Measurements from ENCODE around the gene NOL4.

Gene NOL4

DNA sequence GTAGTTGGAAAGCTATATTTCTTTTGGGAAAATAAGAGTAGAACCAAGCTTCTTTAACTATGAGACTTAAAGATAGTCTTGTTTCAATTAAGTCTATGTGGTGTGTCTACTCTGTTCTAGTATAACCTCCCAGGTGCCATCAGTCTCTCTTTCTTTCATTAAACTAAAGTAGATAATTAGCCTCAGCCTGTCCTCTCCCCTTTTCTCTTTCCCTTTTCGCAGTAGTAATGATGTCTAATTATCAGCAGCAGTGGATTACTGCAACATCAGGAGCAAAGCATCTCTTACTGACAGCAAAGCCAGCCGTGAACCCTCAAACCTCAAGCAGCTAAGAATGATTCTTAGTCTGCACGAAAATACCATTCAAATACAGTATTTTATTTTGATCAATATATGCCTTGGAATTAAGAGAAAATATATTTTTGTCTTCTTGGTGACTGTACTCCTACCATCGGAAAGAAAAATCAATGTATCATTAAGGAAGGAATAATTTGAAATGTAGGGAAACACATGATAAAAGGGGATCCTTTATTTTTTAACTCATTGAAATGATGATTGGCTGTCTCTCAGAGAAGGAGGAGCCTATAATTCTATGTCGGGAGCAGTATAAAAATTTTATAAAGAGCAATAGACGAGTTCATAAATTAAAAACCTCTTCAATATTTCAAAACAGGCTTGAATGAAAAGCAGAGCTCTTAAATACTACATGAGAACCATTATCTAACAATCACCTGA is 4.5 kb downstream of the NOL4 start (continued):
- TF ChIP-seq CSDC2 (CRISPR knock-in tag; IDR thresholded peaks at IDR 0.05) (no peak), ZC3H10 (CRISPR knock-in tag; IDR thresholded peaks at IDR 0.05) (no peak), POU6F1 (CRISPR knock-in tag; IDR thresholded peaks at IDR 0.05; ENCODE audit: borderline replicate concordance, low read depth) (no peak)

- ATAC-seq = no peak
- TF ChIP-seq OSR1 (CRISPR knock-in tag; IDR thresholded peaks at IDR 0.05) (no peak), ARNTL (CRISPR knock-in tag; IDR thresholded peaks at IDR 0.05; ENCODE audit: borderline replicate concordance, low read depth) (no peak), ZNF70 (CRISPR knock-in tag; IDR thresholded peaks at IDR 0.05) (no peak), ZC3H10 (CRISPR knock-in tag; IDR thresholded peaks at IDR 0.05) (no peak), ZNF8 (CRISPR knock-in tag; IDR thresholded peaks at IDR 0.05) (no peak), PATZ1 (CRISPR knock-in tag; IDR thresholded peaks at IDR 0.05; ENCODE audit: borderline replicate concordance) (no peak), TOX (CRISPR knock-in tag; IDR thresholded peaks at IDR 0.05; ENCODE audit: borderline replicate concordance) (no peak), PPARA (CRISPR knock-in tag; IDR thresholded peaks at IDR 0.05; ENCODE audit: borderline replicate concordance) (no peak)
- TF ChIP-seq, protein P1, sequence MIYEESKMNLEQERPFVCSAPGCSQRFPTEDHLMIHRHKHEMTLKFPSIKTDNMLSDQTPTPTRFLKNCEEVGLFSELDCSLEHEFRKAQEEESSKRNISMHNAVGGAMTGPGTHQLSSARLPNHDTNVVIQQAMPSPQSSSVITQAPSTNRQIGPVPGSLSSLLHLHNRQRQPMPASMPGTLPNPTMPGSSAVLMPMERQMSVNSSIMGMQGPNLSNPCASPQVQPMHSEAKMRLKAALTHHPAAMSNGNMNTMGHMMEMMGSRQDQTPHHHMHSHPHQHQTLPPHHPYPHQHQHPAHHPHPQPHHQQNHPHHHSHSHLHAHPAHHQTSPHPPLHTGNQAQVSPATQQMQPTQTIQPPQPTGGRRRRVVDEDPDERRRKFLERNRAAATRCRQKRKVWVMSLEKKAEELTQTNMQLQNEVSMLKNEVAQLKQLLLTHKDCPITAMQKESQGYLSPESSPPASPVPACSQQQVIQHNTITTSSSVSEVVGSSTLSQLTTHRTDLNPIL (CRISPR knock-in tag; IDR thresholded peaks at IDR 0.05; ENCODE audit: low read depth) = no peak
- TF ChIP-seq, protein P2, sequence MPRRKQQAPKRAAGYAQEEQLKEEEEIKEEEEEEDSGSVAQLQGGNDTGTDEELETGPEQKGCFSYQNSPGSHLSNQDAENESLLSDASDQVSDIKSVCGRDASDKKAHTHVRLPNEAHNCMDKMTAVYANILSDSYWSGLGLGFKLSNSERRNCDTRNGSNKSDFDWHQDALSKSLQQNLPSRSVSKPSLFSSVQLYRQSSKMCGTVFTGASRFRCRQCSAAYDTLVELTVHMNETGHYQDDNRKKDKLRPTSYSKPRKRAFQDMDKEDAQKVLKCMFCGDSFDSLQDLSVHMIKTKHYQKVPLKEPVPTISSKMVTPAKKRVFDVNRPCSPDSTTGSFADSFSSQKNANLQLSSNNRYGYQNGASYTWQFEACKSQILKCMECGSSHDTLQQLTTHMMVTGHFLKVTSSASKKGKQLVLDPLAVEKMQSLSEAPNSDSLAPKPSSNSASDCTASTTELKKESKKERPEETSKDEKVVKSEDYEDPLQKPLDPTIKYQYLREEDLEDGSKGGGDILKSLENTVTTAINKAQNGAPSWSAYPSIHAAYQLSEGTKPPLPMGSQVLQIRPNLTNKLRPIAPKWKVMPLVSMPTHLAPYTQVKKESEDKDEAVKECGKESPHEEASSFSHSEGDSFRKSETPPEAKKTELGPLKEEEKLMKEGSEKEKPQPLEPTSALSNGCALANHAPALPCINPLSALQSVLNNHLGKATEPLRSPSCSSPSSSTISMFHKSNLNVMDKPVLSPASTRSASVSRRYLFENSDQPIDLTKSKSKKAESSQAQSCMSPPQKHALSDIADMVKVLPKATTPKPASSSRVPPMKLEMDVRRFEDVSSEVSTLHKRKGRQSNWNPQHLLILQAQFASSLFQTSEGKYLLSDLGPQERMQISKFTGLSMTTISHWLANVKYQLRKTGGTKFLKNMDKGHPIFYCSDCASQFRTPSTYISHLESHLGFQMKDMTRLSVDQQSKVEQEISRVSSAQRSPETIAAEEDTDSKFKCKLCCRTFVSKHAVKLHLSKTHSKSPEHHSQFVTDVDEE (CRISPR knock-in tag; IDR thresholded peaks at IDR 0.05) = no peak
Measured at GRCh38 chr18:34219651-34220050, 5.1 kb downstream of the NOL4 start.

DNA sequence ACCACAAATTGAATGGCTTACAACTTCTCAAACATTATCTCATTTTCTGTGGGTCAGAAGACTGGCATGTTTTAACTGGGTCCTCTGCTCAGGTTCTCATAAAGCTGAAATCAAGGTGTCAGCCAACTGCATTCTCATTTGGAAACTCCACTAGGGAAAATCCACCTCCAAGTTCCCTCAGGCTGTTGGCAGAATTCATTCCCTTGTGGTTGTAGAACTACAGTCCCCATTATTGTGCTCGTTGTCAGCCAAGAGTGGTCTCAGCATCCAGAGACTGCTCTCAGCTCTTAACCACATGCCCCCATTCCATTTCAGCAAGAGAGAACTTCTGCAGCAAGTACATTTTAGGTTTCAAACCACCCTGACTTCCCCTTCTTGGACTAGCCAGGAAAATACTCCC is 12.2 kb downstream of the NOL4 start:
- no peak for ATAC-seq

More for the DNA sequence above, 12.2 kb downstream of the NOL4 start:
- no peak for TF ChIP-seq CSDC2 (CRISPR knock-in tag; IDR thresholded peaks at IDR 0.05)
- TF ChIP-seq PATZ1 (CRISPR knock-in tag; IDR thresholded peaks at IDR 0.05; ENCODE audit: borderline replicate concordance) = no peak
- no peak for TF ChIP-seq ISL1 (CRISPR knock-in tag; IDR thresholded peaks at IDR 0.05)
- TF ChIP-seq GLIS3 (CRISPR knock-in tag; IDR thresholded peaks at IDR 0.05) = no peak
- TF ChIP-seq CSRNP3 (CRISPR knock-in tag; IDR thresholded peaks at IDR 0.05) = no peak
- TF ChIP-seq, protein P1 (CRISPR knock-in tag; IDR thresholded peaks at IDR 0.05; ENCODE audit: low read depth) = no peak
- TF ChIP-seq, protein P2 (CRISPR knock-in tag; IDR thresholded peaks at IDR 0.05) = no peak
- TF ChIP-seq ZNF70 (CRISPR knock-in tag; IDR thresholded peaks at IDR 0.05) = no peak
- TF ChIP-seq TCF4 (CRISPR knock-in tag; IDR thresholded peaks at IDR 0.05; ENCODE audit: borderline replicate concordance) = no peak
- TF ChIP-seq RARB (CRISPR knock-in tag; IDR thresholded peaks at IDR 0.05) = no peak
- no peak for TF ChIP-seq SNAI2 (CRISPR knock-in tag; IDR thresholded peaks at IDR 0.05)
- no peak for TF ChIP-seq ZNF565 (CRISPR knock-in tag; conservative IDR thresholded peaks at IDR 0.05; ENCODE audit: low read depth)
